ENCODE measurements around the gene EXD3.

Gene EXD3

DNA sequence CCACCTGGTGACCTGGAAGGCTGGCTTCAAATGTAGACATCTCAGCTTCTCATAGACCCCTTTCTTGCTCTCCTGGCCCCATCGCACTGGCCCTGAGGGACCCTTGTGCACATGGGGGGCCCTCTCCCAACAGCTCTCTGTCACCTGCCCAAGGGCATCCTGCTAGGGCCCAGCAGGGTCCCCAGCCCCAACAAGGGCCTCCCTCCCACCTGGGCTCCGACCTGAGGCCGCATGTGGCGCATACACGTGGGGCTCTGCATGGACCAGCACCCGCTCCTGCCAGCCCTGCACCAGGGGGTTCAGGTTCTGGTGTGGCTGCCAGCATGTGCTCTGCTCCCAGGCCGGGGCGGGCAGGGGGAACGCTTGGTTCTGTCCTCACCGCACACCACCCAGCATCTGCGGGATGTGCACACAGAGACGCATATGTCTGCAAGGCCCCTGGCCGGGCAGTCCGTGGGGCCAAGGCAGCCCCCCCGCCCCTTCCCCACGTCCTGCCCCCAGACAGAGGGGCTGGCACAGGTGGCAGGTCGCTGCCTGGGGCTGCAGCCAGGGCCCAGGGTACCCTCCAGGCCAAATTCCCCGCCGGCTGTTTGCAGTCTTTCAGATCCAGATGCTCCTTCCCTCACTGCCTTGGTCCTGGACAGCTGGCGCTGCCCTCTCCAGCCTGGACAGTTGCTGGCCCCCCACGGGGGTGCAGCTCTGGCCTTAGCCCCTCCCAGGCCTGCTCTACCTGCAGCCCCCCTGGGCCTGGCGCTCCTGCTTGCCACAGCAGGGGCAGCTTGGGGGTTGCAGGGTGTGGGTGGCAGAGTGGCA is 103.0 kb downstream of the EXD3 start:
- DNase-seq (ENCODE audit: insufficient read length, low spot score) = no peak
- no peak for TF ChIP-seq POLR2A (IDR thresholded peaks at IDR 0.05; ENCODE audit: low read depth, low read length)
- no peak for FAIRE-seq

DNA sequence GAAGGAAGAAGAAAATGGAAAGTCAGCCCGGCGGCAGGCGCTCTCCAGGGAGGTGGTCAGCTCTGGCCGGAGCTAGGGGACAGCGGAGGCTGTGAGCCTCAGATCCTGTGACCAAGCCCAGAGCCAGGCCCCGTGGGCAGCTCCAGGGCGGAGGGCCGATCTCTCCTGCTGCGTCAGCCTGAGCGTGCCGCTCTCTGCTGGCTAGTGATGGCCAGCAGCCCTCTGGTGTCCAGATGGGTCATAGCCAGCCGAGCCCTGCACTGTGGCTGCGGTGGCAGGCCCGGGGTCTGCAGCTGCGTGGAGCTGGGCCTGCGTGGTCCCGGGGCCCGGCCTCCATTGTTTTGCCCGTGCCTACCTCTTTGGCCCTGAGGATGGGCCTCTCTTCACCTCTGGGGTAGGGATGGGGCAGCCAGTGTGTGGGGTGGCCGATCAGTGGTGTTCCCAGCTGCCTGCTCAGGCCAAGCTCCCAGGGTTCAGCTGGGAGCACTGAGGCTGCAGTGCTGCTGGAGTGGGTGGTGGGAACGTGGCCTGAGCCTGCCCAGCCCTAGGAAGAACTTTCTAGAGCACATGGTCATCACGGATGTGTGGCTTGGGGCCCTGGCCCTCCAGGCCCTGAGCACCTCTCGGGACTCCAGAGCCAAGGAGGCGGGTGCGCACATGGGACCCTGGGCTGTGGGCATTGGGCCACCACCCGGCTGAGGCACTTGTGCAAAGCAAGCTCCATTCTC is 103.8 kb downstream of the EXD3 start:
- DNase-seq (ENCODE audit: insufficient read length, low spot score) (peak; percentile 36), FAIRE-seq (no peak)
- TF ChIP-seq POLR2A (IDR thresholded peaks at IDR 0.05; ENCODE audit: low read depth, low read length) = no peak

DNA sequence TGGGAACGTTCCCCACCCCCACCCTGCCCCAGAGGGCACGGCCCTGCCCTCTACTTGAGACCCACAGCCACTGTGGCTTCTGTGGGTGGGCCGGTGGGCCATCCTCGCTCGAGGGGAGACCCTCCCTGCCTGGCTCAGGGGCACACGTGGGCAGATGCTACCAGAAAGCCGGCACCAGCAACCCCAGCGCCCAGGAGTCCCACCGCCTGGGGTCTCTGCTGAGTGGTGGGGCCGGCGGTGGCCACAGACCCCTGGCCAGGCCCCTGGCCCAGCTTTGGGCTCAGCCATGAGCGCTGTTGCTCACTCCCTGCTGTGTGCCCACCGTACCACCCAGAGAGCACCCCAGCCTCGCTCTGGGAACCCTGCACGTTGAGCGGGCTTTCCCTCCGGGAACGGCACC is 104.4 kb downstream of the EXD3 start:
- FAIRE-seq (no peak), DNase-seq (ENCODE audit: insufficient read length, low spot score) (no peak)
- no peak for TF ChIP-seq POLR2A (IDR thresholded peaks at IDR 0.05; ENCODE audit: low read depth, low read length)

DNA sequence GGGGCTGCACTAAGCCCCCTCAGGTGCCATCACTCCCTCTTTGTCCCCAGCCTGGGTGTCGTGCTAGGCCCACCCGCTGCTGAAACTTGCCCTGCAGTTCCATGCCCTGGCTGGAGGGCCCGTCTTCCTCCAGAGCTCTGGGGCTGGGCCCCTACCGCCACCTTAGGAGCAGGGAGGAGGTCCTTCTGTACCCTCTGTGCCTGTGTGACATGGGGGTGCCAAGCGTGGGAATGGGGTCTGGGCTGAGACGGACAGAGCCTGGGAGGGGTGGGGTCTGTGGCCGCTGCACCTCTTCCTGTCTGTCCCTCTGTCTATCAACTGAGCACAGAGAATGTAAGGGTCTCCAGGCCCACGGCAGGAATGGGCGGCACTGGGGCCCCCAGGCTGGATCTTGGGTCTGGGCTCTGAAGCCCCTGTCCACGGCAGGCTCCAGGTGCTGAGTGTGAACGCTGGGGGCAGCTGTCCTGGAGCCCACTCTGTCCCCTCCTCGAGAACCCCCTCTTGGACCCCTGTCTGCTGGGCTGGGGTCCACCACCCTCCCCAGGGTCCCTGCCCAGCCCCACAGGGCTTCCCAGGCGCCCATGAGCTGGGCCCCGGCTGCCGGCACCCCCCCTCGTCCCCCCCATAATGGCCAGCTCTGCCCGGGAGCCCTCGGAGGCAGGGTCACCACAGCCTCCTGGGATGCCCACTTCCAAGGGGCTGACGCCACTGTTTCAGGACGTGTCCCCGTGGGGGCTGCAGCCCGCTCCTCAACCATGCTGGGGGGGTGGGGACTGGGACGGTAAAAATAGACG is 105.0 kb downstream of the EXD3 start:
- DNase-seq (ENCODE audit: insufficient read length, low spot score) = peak; percentile 54
- TF ChIP-seq POLR2A (IDR thresholded peaks at IDR 0.05; ENCODE audit: low read depth, low read length) = no peak
- no peak for FAIRE-seq

DNA sequence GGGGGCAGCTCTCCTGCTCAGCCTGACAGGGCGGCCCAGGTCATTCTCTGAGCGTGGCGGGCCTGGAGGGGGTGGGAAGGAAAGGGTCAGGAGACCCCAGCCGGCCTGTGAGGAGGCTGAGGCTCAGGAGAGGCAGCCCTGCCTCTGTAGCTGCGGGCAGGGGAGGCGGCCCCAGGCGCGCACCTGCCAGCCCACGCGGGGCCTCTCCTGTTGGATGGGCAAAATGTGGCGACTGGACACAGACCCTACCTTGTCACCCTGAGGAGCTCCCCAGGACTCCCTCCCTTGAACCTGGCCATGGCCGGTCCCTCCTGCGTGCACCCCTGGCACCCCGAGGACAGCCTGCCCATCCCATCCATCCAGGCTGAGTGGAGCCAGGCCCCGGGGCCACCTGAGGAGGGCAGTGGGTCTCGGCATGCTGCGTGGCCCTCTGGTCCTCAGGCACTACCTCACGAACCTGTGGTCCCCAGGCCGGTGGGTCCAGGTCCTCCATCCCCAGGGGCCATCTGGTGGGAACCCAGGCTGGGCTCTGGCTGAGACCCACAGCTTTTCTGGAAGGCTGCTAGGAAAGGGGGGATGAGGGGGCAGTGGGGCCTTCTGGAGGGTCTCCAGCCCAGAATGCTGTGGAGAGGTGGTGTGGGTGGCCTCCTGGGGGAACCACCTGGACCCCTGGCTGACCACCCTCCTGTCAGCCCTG is 105.8 kb downstream of the EXD3 start:
- FAIRE-seq = no peak
- TF ChIP-seq POLR2A (IDR thresholded peaks at IDR 0.05; ENCODE audit: low read depth, low read length) = no peak
- peak; percentile 21 for DNase-seq (ENCODE audit: insufficient read length, low spot score)

DNA sequence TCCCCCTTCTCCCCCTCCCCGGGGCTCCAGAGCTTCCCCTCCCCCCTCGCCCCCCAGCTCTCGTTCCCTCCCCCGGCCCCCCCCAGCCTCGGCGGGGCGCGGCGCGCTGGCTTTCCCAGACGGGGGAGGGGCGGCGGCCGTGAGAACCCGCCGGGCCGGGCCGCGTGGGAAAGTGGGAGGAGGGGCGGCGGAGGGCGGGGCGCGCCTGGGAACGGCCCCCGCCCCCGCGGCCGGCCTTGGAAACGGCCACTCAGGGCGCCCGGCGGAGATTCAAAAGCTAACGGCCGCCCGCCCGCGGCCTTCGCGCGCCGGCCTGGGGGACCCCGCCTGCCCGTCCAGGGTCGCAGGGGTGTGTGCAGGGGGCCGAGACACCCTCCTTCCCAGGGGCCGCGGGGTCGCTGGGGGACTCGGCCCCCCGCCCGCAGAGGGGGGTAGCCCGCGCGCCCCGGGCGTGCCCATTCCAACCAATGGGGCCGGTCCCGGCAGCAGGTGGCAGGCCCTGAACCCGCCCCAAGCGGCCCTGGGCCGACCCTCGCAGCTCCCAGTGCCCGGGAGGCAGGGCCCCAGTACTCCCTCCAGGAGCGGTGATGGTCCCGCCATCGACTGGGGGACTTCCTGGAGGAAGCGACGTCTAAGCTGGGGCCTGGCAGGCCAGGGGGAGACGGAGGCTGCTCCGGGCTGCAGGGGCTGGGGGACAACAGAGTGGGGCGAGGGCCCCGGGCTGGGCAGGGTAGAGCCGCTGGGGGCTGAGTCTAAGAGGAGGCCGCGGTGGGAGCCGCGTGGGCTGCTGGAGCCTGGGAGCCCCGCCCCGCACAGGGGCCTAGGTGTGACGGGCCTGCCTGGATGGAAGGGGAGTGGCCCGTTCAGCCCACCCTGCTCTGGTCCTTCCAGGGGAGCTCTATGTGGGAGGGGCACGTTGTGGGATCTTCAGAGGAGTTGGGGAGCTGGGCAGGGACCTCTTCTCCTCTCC is 106.7 kb downstream of the EXD3 start:
- DNase-seq (ENCODE audit: insufficient read length, low spot score) = peak; percentile 28

DNA sequence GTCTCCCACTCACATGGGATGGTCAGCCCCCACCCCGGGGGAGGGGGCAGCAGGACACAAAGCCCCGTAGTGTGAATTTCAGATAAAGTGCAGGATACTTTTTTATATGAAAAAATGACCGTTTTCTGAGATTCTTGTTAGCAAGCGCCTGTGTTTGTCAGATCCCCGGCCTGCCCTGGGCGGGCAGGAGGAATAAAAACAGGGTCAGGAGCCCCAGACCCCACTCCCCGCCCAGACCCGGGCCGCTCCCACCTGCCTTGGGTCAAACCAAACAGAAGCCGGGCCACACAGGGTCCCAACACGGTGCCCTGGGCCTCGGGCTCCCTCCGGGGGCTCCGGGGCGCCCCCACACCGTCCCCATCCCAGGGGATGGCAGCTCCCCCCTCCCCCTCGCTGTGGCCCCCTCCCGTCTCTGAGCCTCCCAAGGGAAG is 107.4 kb downstream of the EXD3 start:
- FAIRE-seq (no peak), DNase-seq (ENCODE audit: insufficient read length, low spot score) (peak; percentile 14)
- TF ChIP-seq POLR2A (IDR thresholded peaks at IDR 0.05; ENCODE audit: low read depth, low read length) = no peak

More for the DNA sequence above, 106.7 kb downstream of the EXD3 start:
- FAIRE-seq = no peak
- no peak for TF ChIP-seq POLR2A (IDR thresholded peaks at IDR 0.05; ENCODE audit: low read depth, low read length)

DNA sequence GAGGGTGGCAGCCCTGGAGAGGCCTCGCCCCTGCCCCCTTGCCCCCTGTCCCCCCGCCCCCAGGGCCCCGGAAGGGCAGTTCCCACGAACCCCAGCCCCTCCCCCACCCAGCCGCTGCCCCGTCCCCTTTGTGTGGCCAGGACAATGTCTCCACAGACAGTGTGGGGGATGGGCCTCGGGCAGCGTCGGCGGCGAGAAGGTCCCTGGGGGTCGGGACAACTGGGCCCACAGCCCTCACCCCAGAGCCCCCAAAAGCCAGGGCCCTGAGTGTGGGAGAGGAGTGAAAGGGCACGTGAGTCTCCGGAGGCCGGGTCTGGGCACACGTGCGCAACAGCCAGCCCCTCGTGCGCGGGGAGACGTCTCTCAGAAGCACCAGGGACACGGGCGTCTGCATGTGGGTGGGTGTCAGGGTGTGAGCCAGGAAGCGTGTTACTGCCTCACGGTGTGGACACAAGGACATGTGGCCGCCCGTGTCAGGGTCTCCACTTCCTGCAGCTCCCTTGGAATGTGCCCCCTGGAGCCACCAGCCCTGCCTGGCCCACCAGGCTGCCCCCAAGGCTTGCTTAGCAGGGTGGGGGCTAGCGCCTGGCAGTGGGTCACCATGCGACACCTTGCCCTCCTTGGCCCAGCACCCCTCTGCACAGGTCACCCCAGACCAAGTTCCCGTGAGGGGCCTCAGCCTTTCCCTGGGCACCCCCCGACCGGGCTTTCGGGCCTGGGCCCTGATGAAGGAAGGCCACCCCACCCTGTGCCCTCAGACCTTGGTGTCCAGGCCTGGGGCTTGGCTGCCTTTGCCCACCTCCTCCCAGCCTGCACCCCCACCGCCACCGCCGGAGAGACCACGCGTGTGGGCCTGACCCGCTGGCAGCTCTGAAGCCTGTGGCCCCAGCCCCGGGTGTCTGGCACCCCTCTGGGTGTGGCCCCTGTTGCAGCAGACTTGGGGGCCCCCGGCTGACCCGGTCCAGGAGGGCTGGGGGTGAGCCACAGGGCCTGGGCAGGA is 108.1 kb downstream of the EXD3 start:
- DNase-seq (ENCODE audit: insufficient read length, low spot score) (peak; percentile 20), FAIRE-seq (no peak)

DNA sequence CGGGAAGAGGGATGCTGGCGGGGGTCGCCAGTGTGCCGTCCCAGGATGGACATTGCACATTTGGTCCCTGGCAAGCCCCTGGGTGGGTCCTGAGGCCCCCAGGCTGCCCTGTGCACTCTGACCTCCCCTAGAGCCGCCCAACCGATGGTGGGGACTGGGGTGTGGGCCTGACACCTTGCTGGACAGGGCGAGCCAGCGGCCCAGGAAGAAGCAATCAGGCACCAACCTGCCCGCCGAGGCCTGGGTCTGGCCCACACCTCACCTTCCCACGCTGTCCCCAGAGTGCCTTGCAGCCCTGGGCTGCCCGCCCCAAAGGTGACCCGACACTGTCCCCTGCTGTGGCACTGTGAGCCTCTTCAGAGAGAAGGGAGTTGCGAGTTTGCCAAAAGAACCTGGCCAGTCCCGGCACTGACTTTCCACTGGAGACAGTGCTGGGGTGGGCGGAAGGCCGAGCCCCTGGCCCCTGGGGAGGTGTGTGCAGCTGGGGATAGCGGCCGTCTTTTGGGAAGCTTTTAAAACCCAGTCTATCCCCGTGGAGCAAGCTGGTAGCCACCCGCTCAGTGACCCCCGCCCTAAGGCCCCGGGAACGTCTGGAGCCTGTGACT is 108.9 kb downstream of the EXD3 start:
- DNase-seq (ENCODE audit: insufficient read length, low spot score) (peak; percentile 25), FAIRE-seq (no peak)
- TF ChIP-seq POLR2A (IDR thresholded peaks at IDR 0.05; ENCODE audit: low read depth, low read length) = no peak

More for the DNA sequence above, 108.1 kb downstream of the EXD3 start:
- no peak for TF ChIP-seq POLR2A (IDR thresholded peaks at IDR 0.05; ENCODE audit: low read depth, low read length)

DNA sequence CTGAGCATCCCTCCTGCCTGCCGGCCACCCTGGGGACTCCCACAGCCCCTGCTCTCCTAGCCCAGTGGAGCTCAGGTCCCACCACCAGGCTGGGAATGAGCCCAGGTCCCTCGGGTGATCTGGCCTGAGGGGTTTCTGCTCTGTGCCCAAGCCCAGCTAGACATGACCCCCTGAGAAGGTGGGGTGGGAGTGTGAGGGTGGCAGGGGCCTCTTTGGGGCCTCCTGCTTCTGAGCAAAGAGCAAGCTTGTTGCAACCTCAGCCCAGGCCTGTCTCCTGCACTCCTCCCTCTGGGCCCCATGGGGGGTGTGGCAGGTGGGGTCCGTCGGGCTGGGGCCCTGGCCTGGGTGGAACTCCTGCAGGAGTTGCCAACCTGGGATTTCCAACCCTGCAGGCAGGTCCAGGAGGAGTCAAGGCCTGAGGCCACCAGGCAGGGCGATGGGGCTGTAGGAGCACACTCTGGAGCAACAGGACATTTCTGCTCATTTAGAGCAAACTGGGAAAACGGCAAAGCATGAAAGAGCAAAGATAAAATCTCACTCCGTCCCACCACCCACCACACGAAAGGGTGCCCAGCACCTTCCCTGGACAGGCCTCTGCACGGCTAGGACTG is 109.5 kb downstream of the EXD3 start:
- FAIRE-seq = no peak
- no peak for TF ChIP-seq POLR2A (IDR thresholded peaks at IDR 0.05; ENCODE audit: low read depth, low read length)
- DNase-seq (ENCODE audit: insufficient read length, low spot score) = peak; percentile 31

All from H54 (cell line).